MM.1S (cell line): Measurements from ENCODE around the gene RAD54L.
"Not testable (repeated sequence)": the region's sequence is repeated elsewhere in the genome, so short reads cannot be mapped to it uniquely, and the experiment has no call there.

Source experiments
- DNase-seq: peaks from one replicate; pipeline ENCODE4 v3.0.0-alpha.2; 2015
- H2AFZ ChIP-seq: fragments of 300-600 bp; sonication (generic); 2 replicates; pipeline ENCODE4 v1.6.0; 2016; ENCODE audit warnings: antibody characterized with exemption, low read length
- H3F3A ChIP-seq: fragments of 300-600 bp; sonication (generic); 2 replicates; pipeline ENCODE4 v1.6.1; 2016; ENCODE audit warnings: mild to moderate bottlenecking, antibody characterized with exemption, low read length, moderate library complexity, mixed read lengths; ENCODE audit not compliant: insufficient read depth
- H3K27ac ChIP-seq: fragments of 300-600 bp; sonication (generic); 2 replicates; pipeline ENCODE4 v1.5.1; 2016; ENCODE audit warnings: mild to moderate bottlenecking, low read length
- H3K27me3 ChIP-seq: fragments of 300-600 bp; sonication (generic); replicated peaks from 2 replicates; pipeline ENCODE4 v1.6.0; 2016; ENCODE audit warnings: low read length; ENCODE audit not compliant: insufficient read depth
- H3K36me3 ChIP-seq: fragments of 300-600 bp; sonication (generic); replicated peaks from 2 replicates; pipeline ENCODE4 v1.6.1; 2016; ENCODE audit warnings: mild to moderate bottlenecking, low read length, mixed read lengths; ENCODE audit not compliant: insufficient read depth
- H3K4me1 ChIP-seq: fragments of 300-600 bp; sonication (generic); 2 replicates; pipeline ENCODE4 v1.6.1; 2016; ENCODE audit warnings: low read length, mixed read lengths
- H3K4me2 ChIP-seq: fragments of 300-600 bp; sonication (generic); 2 replicates; pipeline ENCODE4 v1.6.0; 2016; ENCODE audit warnings: low read depth, low read length
- H3K4me3 ChIP-seq: fragments of 300-600 bp; sonication (generic); 2 replicates; pipeline ENCODE4 v1.5.1; 2016; ENCODE audit warnings: low read length, mixed read lengths
- H3K79me2 ChIP-seq: fragments of 300-600 bp; sonication (generic); 2 replicates; pipeline ENCODE4 v1.6.1; 2016; ENCODE audit warnings: mixed run types, low read length, mixed read lengths
- H3K9ac ChIP-seq: fragments of 300-600 bp; sonication (generic); 2 replicates; pipeline ENCODE4 v1.6.1; 2016; ENCODE audit warnings: low read length, mixed read lengths
- H3K9me2 ChIP-seq: fragments of 300-600 bp; sonication (generic); replicated peaks from 2 replicates; pipeline ENCODE4 v1.6.1; 2016; ENCODE audit warnings: mild to moderate bottlenecking, low read length, mixed read lengths; ENCODE audit not compliant: insufficient read depth
- H3K9me3 ChIP-seq: fragments of 300-600 bp; sonication (generic); replicated peaks from 2 replicates; pipeline ENCODE4 v1.6.1; 2016; ENCODE audit warnings: mild to moderate bottlenecking, low read length, mixed read lengths; ENCODE audit not compliant: insufficient read depth
- H4K20me1 ChIP-seq: fragments of 300-600 bp; sonication (generic); 2 replicates; pipeline ENCODE4 v1.6.1; 2016; ENCODE audit warnings: mild to moderate bottlenecking, low read length, moderate library complexity, mixed read lengths; ENCODE audit not compliant: insufficient read depth
- CTCF ChIP-seq: fragments of 300-600 bp; sonication (generic); IDR thresholded peaks from 2 replicates; pipeline ENCODE4 v1.5.1; 2016; ENCODE audit warnings: antibody characterized with exemption, low read length, mixed read lengths
- EZH2 ChIP-seq: fragments of 300-600 bp; sonication (generic); optimal IDR thresholded peaks from 2 replicates; pipeline ENCODE3; 2017; ENCODE audit warnings: low read depth, mild to moderate bottlenecking, antibody characterized with exemption, low read length, mixed read lengths
- EZH2phosphoT487 ChIP-seq: fragments of 300-600 bp; sonication (generic); IDR thresholded peaks from 2 replicates; pipeline ENCODE4 v1.6.1; 2018; ENCODE audit warnings: antibody characterized with exemption, low read length

The RAD54L gene

GRCh38 chr1:46244656-46245371 is 2.7 kb upstream of the RAD54L start:
- H3K4me3 ChIP-seq: no peak overlapping the region
- H3K79me2 ChIP-seq: peaks cover 22% of the 10 kb centered on the region
- no peaks in the 10 kb centered on the region for H3K36me3 ChIP-seq
- no peaks in the 10 kb centered on the region for H3K9me2 ChIP-seq
- H3K27ac ChIP-seq: no peak overlapping the region
- H3F3A ChIP-seq: 0 out of 2 replicates have a peak, but pooled peaks cover 7% of the 10 kb centered on the region
- no peaks in the 10 kb centered on the region for H4K20me1 ChIP-seq
- no peaks in the 10 kb centered on the region for H3K9me3 ChIP-seq
- H3K4me2 ChIP-seq: no peak overlapping the region
- H3K4me1 ChIP-seq: peaks cover 18% of the 10 kb centered on the region
- DNase-seq: peak; percentile 60
- H3K9ac ChIP-seq: no peak overlapping the region
- no peaks in the 10 kb centered on the region for H3K27me3 ChIP-seq
- no peak for TF ChIP-seq EZH2
- peak; percentile 55 for TF ChIP-seq CTCF
- H2AFZ ChIP-seq: peak overlapping the region; percentile 44

GRCh38 chr1:46246136-46246535 is 1.4 kb upstream of the RAD54L start:
- Histone ChIP-seq H3K79me2 (peaks cover 30% of the 10 kb centered on the region), H3K4me1 (peaks cover 18% of the 10 kb centered on the region), H3K9ac (peak overlapping the region; percentile 59; the same call in 1 of the 2 replicates), H3K4me2 (peak overlapping the region; percentile 99; the same call in 1 of the 2 replicates)
- not testable (repeated sequence) for H3K27ac ChIP-seq, H3K9me2 ChIP-seq, H3K4me3 ChIP-seq, H4K20me1 ChIP-seq, H3F3A ChIP-seq, H2AFZ ChIP-seq, H3K27me3 ChIP-seq, H3K36me3 ChIP-seq, DNase-seq, H3K9me3 ChIP-seq

GRCh38 chr1:46246548-46247435 is 771 bp upstream of the RAD54L start:
- Histone ChIP-seq H3K27ac (no peak overlapping the region), H3K9me3 (no peaks in the 10 kb centered on the region), H3K4me3 (peak overlapping the region; percentile 87), H3F3A (0 out of 2 replicates have a peak, but pooled peaks cover 7% of the 10 kb centered on the region), H3K36me3 (peaks cover 3% of the 10 kb centered on the region; the same call in 1 of the 2 replicates), H4K20me1 (no peaks in the 10 kb centered on the region), H3K27me3 (no peaks in the 10 kb centered on the region), H3K79me2 (peaks cover 35% of the 10 kb centered on the region), H3K9ac (peak overlapping the region; percentile 59), H3K4me1 (peaks cover 18% of the 10 kb centered on the region), H3K9me2 (no peaks in the 10 kb centered on the region), H2AFZ (peak overlapping the region; percentile 100), H3K4me2 (peak overlapping the region; percentile 99)
- DNase-seq: no peak
- TF ChIP-seq EZH2 (no peak), EZH2phosphoT487 (no peak), CTCF (no peak)
